A549 (cell line): Measurements from ENCODE around the gene TARP. TPM values are rescaled to one million over a fixed set of nuclear protein-coding genes. Genes with fewer than 3 reads are reported as not detected.

Experiments
- ATAC-seq, 2 experiments: fragments of 200-7000 bp in 1 of 2; fragments of >200 bp in 1 of 2; cut with Nextera tagmentation in 1 of 2; cut with Tn5 transposase in 1 of 2; 3 replicates each; pipeline versions ENCODE4 v1.8.0 to v1.9.1; 2018 to 2020; ENCODE audit warnings: mild to moderate bottlenecking in 1 of 2, moderate library complexity in 1 of 2
- CTCF ChIA-PET: fragments of 300-600 bp; sonication (Branson Sonifier 250); formaldehyde crosslinking; extraction: SDS; loops from one replicate; lab custom pipeline; 2021; ENCODE audit warnings: antibody characterized with exemption, inconsistent platforms; lab: Yijun Ruan, JAX
- POLR2A ChIA-PET: fragments of 350-600 bp; formaldehyde crosslinking; extraction: SDS; loops from one replicate; lab custom pipeline; 2021; ENCODE audit warnings: antibody characterized with exemption, inconsistent platforms; lab: Yijun Ruan, JAX
- DNase-seq, 2 experiments: peaks; one replicate each; pipeline versions ENCODE4 v3.0.0 to v3.0.0-alpha.2; 2011 to 2016; ENCODE audit warnings: low read depth in 1 of 2, low spot score in 1 of 2
- FAIRE-seq: peaks from 2 replicates; lab custom pipeline; 2011; peaks lifted over from hg19 to GRCh38; lab: Jason Lieb, UNC
- H3K27ac ChIP-seq, 2 experiments: fragments of >200 bp; sonication (Bioruptor Twin); formaldehyde crosslinking; 3 replicates each; pipeline ENCODE4 v1.5.1; 2016 to 2017
- H3K4me1 ChIP-seq: fragments of >200 bp; sonication (Bioruptor Twin); formaldehyde crosslinking; 3 replicates; pipeline ENCODE4 v1.6.1; 2016
- H3K4me2 ChIP-seq: fragments of >200 bp; sonication (Bioruptor Twin); formaldehyde crosslinking; 3 replicates; pipeline ENCODE4 v1.6.1; 2016
- H3K4me3 ChIP-seq: fragments of >200 bp; sonication (Bioruptor Twin); formaldehyde crosslinking; 3 replicates; pipeline ENCODE4 v1.5.1; 2016
- H3K9me3 ChIP-seq: fragments of >200 bp; sonication (Bioruptor Twin); formaldehyde crosslinking; 3 replicates; pipeline ENCODE4 v1.6.1; 2016
- ATOH8 ChIP-seq: fragments of 250-450 bp; sonication (Bioruptor Pico); IDR thresholded peaks from 2 replicates; pipeline ENCODE4 v1.5.0; 2020; ENCODE audit warnings: low read depth, mild to moderate bottlenecking, moderate library complexity
- BCL3 ChIP-seq: fragments of >200 bp; sonication (Bioruptor Twin); formaldehyde crosslinking; IDR thresholded peaks from 3 replicates; pipeline ENCODE4 v1.6.1; 2016
- CBX2 ChIP-seq: fragments of 200-600 bp; sonication (generic); IDR thresholded peaks from 2 replicates; pipeline ENCODE4 v1.6.1; 2016; ENCODE audit warnings: low read depth, mild to moderate bottlenecking, borderline replicate concordance
- EHMT2 ChIP-seq: fragments of 200-600 bp; sonication (generic); IDR thresholded peaks from 2 replicates; pipeline ENCODE4 v1.6.1; 2016; ENCODE audit warnings: antibody characterized with exemption, low read depth, mild to moderate bottlenecking, moderate library complexity
- EP300 ChIP-seq, 2 experiments: fragments of >200 bp; sonication (Bioruptor Twin); formaldehyde crosslinking; IDR thresholded peaks; 2 replicates in 1 of 2; 3 replicates in 1 of 2; pipeline ENCODE4 v1.6.1; 2016 to 2017
- FOXS1 ChIP-seq: fragments of 250-450 bp; sonication (Bioruptor Pico); IDR thresholded peaks from 2 replicates; pipeline ENCODE4 v1.5.0; 2020; ENCODE audit warnings: mild to moderate bottlenecking, moderate library complexity
- KDM1A ChIP-seq: fragments of 200-600 bp; sonication (generic); IDR thresholded peaks from 2 replicates; pipeline ENCODE4 v1.6.1; 2016; ENCODE audit warnings: low read depth, mild to moderate bottlenecking
- RAD21 ChIP-seq, 2 experiments: fragments of >200 bp in 1 of 2; sonication (Bioruptor Twin) in 1 of 2; formaldehyde crosslinking in 1 of 2; IDR thresholded peaks in 1 of 2; conservative IDR thresholded peaks in 1 of 2; 2 replicates in 1 of 2; 3 replicates in 1 of 2; pipeline ENCODE4 v1.6.1; 2012 to 2018; ENCODE audit warnings: inconsistent platforms in 1 of 2
- ZNF302 ChIP-seq: fragments of 250-450 bp; sonication (Bioruptor Pico); IDR thresholded peaks from 2 replicates; pipeline ENCODE4 v1.9.0; 2021; ENCODE audit warnings: inconsistent platforms, mild to moderate bottlenecking, moderate library complexity
- WGBS: methylation state at CpG from one replicate; pipeline ENCODE4 v1.1.6; 2017; ENCODE audit errors: missing lambda C conversion rate; 5-methylcytosine and 5-hydroxymethylcytosine counted together
- polyA plus RNA-seq, 4 experiments: library from polyadenylated mRNA; depleted of rRNA in 3 of 4; stranded (reverse); fragments of >200 nt; fragmentation: RNase III in 1 of 4; extraction: RNeasy Plus Mini Kit Qiagen cat#74134 plus additional on column Dnase treatment in 1 of 4; gene quantifications; 2 replicates in 3 of 4; 3 replicates in 1 of 4; pipeline ENCODE4 v1.2.3, GENCODE V29; 2011 to 2017
- small RNA-seq, 6 experiments: library from RNA; depleted of rRNA; stranded (forward); fragments of <200 nt; gene quantifications; one replicate each; pipeline ENCODE3, GENCODE V24; 2012

Gene TARP

GRCh38 chr7:38211486-38211885 lies 62.0 kb downstream of the TARP start:
- ChIA-PET POLR2A (no interaction called here), CTCF (interaction anchor here (0.7 to 5.3 kb wide), 5 partner anchors 11 to 310 kb away, joined by 3 to 29 read pairs (median 4); no protein-coding TSS in a partner anchor)
- Histone ChIP-seq H3K4me1 (peaks cover 21% of the 10 kb centered on the region), H3K27ac (no peak overlapping the region), H3K9me3 (no peaks in the 10 kb centered on the region), H3K4me3 (no peak overlapping the region), H3K4me2 (no peak overlapping the region)
- WGBS, result 88% methylated on average over 1 of the region's 1 CpG
- DNase-seq, result no peak
- TF ChIP-seq EP300 (IDR thresholded peaks at IDR 0.05) (no peak), ZNF302 (CRISPR knock-in tag) (no peak), FOXS1 (no peak), CBX2 (no peak), EHMT2 (no peak), BCL3 (no peak), KDM1A (no peak), ATOH8 (CRISPR knock-in tag) (no peak), RAD21 (conservative IDR thresholded peaks at IDR 0.05 in 1 of 2, IDR thresholded peaks at IDR 0.05 in 1 of 2) (no peak)
- no peak for ATAC-seq
- no peak for FAIRE-seq

Small RNAs within 50 kb of the gene (small RNA-seq; reads per million reads assigned to genes)
- gene TRGJ1 (0 reads per million in 6 experiments), gene TRGJ2 (0 reads per million in 6 experiments), gene TRGJP (0 reads per million in 6 experiments), gene TRGJP1 (0 reads per million in 6 experiments), gene TRGJP2 (0 reads per million in 6 experiments), gene TRGVA (0 reads per million in 6 experiments)

Other genes with a start within 250 kb of the TARP start
- gene STARD3NL, start 95.4 kb downstream of the TARP start, polyA plus RNA-seq (2011; rRNA removed), result 78.1 and 104 TPM in 2 replicates
- gene STARD3NL, start 95.4 kb downstream of the TARP start, polyA plus RNA-seq (2017; fragmentation: RNase III; extraction: RNeasy Plus Mini Kit Qiagen cat#74134 plus additional on column Dnase treatment), result 57.9 to 62.0 TPM (median 59.4 TPM) in 3 replicates